ENCODE measurements around the gene STPG3.
"Not testable (repeated sequence)": the region's sequence is repeated elsewhere in the genome, so short reads cannot be mapped to it uniquely, and the experiment has no call there.

The STPG3 gene

DNA sequence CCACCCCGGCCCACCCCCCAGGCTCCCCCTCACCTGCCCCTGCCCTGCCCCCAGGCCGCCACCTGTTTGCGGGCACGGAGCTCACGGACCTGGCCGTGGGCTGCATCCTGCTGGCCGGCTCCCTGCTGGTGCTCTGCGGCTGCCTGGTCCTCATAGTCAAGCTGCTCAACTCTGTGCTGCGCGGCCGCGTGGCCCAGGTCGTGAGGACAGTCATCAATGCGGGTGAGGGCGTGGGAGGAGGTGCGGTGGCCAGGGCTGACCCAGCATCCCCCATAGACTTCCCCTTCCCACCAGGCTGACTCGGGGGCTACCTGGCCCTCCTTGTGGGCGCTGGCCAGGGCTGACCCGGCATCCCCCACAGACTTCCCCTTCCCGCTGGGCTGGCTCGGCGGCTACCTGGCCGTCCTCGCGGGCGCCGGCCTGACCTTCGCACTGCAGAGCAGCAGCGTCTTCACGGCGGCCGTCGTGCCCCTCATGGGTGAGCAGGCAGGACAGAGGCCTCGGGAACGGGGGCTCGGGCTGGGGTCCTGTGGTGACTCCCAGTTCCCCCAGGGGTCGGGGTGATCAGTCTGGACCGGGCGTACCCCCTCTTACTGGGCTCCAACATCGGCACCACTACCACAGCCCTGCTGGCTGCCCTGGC, 16.9 kb upstream of the STPG3 start:
- no peak for DNase-seq (ENCODE audit: low read depth)

DNA sequence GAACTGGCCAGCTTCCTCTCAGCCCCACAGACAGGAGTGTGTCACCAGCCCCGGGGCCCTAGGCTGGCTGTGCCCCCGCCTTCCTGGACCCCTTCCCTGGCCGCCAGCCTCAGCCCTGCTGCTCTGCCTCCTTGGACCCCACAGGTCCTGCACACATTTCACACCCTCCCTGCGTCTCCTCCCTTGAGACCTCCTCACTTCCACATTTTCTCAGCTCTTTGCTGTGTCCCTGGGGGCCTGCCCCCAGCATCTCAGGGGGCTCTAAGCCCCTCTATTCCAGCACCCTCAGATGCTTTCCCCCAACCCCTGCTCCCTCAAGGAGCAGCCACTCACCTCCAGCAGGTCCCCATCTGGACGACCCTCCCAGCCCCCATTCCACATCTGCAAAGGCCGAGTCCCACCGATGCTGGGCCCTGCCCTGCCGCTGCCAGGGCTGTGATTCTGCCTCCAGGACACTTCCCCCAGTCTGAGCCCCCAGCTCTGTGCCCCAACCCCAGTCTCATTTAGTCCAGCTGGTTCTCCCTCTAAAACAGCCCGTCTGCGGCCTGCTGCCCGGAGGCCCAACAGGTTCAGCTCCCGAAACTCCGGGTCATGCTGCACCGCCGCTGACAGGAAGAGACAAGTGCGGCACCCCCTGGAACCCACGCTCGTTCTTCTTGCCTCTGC, 16.2 kb upstream of the STPG3 start:
- DNase-seq (ENCODE audit: low read depth), result no peak

DNA sequence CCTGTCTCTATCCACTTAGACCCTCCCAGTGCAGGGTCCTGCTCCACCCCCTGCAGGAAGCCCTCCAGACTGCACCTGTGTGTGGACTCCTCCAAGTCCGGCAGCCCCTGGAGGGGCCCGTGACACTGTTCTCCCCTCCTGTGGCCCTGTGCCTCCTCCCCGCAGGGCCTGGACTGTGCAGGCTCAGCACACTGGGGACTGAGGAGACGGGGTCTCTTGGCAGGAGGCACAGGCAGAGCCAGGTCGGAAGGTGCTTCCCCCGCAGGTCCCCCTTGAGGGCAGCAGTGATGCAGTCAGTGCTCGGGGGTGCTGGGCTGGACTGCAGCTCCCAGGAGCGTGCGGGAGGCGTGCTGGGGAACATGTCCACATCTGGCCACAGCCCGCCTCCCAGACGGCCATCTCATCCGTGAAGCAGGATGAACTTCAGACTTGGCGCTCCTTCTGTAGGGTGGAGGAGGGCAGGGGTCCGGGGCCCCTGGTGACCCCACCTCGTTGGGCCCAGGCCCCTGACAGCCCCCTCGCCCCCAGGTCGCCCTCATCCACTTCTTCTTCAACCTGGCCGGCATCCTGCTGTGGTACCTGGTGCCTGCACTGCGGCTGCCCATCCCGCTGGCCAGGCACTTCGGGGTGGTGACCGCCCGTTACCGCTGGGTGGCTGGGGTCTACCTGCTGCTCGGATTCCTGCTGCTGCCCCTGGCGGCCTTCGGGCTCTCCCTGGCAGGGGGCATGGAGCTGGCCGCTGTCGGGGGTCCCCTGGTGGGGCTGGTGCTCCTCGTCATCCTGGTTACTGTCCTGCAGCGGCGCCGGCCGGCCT, 15.5 kb upstream of the STPG3 start:
- no peak for DNase-seq (ENCODE audit: low read depth)

DNA sequence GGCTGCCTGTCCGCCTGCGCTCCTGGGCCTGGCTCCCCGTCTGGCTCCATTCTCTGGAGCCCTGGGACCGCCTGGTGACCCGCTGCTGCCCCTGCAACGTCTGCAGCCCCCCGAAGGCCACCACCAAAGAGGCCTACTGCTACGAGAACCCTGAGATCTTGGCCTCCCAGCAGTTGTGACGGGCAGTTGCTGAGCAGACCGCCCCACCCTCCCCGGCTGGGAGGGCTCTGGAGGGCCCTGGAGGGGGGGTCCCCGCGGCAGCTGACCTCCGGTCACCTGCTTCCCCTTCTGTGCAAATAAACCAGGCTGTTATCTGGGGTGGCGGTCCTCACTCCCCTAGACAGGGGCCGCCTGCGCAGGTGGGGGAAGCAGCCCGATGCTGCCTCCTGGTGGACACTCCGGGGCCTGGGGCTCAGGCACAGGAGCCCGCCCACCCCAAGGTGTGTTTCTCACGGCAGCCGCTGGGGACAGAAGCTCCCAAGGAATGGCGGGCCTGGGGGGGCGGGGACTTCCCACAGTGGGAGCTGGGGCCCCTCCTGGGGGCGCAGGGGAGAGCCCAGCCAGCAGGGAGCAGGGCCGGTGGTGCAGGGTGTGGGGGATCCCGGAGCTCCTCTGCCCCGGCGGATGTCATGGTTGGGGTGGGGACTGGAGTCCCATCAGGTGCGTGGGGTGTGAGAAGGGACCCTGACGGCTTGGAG, 14.7 kb upstream of the STPG3 start:
- peak; percentile 90 for DNase-seq (ENCODE audit: low read depth)

- DNase-seq (ENCODE audit: low read depth), result no peak
Measured at GRCh38 chr9:137236936-137237421, 14.1 kb upstream of the STPG3 start.

- no peak for DNase-seq (ENCODE audit: low read depth)
Measured at GRCh38 chr9:137237759-137238726, 13.0 kb upstream of the STPG3 start.

DNA sequence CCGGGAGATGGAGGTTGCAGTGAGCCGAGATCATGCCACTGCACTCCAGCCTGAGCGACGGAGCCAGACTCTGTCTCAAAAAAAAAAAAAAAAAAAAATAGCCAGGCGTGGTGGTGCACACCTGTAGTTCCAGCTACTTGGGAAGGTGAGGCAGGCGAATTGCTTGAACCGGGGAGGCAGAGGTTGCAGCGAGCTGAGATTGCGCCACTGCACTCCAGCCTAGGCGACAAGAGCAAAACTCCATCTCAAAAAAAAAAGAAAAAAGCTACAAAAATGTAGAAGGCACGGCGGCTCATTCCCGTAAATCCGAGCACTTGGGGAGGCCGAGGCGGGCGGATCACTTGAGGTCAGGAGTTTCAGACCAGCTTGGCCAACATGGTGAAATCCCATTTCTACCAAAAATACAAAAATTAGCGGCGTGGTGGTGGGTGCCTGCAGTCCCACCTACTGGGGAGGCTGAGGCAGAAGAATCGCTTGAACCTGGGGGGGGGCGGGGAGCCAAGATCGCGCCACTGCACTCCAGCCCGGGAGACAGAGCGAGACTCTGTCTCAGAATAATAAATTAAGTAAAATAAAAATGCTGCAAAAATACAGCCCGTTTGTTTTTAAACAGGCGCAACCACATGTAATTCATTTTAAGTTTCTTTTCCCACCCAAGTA, 11.4 kb upstream of the STPG3 start:
- not testable (repeated sequence) for DNase-seq (ENCODE audit: low read depth)

- peak; percentile 69 for DNase-seq (ENCODE audit: low read depth)
Measured at GRCh38 chr9:137240318-137240840, 10.7 kb upstream of the STPG3 start.

GRCh38 chr9:137240841-137241489, 10.1 kb upstream of the STPG3 start, which contains the start of gene TUBB4B:
Gene TUBB4B (plus strand): TSS chr9:137241287. CDS start chr9:137241361, 74 bp downstream.
- peak; percentile 97 for DNase-seq (ENCODE audit: low read depth)

DNA sequence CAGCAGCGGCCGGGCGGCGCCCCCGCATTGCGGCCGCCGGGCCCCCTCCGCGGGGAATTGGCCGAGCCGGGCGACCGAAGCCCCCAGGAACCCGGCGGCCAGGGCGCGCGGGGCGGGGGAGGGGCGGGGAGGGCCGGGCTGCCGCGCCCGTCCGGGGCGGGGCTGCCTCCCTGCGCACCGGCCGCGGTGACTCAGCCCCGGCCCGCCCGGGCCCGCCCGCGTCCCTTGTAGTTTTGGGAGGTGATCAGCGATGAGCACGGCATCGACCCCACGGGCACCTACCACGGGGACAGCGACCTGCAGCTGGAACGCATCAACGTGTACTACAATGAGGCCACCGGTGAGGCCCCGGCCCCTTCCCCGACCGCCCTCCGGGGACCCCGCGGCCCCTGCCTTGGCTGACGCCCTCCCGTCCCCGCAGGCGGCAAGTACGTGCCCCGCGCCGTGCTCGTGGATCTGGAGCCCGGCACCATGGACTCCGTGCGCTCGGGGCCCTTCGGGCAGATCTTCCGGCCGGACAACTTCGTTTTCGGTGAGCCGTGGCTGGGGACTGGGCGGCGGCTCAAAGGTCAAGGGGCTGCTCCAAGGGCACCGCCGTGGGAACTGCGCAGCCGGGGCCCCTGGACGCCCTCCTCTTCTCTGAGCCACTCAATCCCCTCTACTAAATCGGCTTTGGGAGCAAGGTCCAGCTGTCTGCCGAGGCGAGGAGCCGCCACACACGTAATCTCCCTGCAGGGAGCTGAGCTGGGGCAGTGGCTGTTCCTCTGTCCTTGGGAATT, 9.4 kb upstream of the STPG3 start:
- peak; percentile 65 for DNase-seq (ENCODE audit: low read depth)

DNA sequence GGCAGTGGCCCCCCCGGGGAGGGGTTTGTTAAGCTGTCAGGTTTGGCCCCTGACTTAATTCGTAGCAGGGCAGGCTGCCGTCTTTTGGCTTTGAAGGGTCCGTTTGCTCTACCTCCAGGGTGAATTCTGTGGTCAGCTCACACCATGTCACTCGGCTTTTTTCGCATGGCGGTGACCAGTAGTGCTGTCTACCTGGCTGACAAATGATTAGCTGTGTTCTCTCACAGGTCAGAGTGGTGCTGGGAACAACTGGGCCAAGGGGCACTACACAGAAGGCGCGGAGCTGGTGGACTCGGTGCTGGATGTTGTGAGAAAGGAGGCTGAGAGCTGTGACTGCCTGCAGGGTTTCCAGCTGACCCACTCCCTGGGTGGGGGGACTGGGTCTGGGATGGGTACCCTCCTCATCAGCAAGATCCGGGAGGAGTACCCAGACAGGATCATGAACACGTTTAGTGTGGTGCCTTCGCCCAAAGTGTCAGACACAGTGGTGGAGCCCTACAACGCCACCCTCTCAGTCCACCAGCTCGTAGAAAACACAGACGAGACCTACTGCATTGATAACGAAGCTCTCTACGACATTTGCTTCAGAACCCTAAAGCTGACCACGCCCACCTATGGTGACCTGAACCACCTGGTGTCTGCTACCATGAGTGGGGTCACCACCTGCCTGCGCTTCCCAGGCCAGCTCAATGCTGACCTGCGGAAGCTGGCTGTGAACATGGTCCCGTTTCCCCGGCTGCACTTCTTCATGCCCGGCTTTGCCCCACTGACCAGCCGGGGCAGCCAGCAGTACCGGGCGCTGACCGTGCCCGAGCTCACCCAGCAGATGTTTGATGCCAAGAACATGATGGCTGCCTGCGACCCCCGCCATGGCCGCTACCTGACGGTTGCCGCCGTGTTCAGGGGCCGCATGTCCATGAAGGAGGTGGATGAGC, 8.6 kb upstream of the STPG3 start:
- no peak for DNase-seq (ENCODE audit: low read depth)

DNA sequence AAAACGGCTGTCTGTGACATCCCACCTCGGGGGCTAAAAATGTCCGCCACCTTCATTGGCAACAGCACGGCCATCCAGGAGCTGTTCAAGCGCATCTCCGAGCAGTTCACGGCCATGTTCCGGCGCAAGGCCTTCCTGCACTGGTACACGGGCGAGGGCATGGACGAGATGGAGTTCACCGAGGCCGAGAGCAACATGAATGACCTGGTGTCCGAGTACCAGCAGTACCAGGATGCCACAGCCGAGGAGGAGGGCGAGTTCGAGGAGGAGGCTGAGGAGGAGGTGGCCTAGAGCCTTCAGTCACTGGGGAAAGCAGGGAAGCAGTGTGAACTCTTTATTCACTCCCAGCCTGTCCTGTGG, 7.8 kb upstream of the STPG3 start:
- DNase-seq (ENCODE audit: low read depth), result not testable (repeated sequence)

DNA sequence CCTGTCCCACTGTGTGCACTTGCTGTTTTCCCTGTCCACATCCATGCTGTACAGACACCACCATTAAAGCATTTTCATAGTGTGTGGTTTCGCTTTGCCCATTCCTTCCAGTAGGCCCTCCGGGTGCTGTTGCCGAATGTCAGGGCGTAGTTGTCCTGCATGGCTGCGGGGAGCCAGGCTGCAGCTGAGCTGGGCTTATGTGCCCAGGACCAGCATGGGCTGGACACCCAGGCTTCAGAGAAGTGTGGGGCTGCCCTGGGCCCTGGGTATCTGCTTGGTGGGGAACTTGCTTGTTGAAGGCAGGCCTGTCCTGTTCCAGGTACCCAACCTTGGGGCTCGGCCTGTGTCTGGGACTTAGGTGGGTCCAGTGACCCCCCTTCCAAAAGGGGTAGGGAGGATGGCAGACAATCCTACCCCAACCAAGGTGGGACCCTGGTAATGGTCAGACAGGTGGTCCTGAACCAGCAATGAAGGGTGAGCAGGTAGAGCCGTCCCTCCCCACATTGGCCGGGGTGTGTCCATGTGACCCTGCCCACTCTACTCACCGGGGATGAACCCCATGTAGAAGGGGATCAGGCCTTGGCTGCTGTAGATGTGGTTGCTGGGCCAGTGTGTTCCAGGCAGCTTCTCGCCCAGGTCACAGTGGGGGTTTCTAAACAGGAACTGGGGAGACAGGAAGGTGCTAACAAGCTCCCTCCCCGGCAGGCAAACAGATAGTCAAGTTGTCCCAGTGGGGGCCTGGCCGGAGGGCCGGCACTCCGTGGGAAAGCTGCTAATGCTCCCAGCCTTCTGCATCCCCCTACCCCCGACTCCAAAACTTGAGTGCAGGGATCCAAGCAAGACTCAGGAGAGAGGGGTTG, 7.2 kb upstream of the STPG3 start:
- DNase-seq (ENCODE audit: low read depth), result no peak

DNA sequence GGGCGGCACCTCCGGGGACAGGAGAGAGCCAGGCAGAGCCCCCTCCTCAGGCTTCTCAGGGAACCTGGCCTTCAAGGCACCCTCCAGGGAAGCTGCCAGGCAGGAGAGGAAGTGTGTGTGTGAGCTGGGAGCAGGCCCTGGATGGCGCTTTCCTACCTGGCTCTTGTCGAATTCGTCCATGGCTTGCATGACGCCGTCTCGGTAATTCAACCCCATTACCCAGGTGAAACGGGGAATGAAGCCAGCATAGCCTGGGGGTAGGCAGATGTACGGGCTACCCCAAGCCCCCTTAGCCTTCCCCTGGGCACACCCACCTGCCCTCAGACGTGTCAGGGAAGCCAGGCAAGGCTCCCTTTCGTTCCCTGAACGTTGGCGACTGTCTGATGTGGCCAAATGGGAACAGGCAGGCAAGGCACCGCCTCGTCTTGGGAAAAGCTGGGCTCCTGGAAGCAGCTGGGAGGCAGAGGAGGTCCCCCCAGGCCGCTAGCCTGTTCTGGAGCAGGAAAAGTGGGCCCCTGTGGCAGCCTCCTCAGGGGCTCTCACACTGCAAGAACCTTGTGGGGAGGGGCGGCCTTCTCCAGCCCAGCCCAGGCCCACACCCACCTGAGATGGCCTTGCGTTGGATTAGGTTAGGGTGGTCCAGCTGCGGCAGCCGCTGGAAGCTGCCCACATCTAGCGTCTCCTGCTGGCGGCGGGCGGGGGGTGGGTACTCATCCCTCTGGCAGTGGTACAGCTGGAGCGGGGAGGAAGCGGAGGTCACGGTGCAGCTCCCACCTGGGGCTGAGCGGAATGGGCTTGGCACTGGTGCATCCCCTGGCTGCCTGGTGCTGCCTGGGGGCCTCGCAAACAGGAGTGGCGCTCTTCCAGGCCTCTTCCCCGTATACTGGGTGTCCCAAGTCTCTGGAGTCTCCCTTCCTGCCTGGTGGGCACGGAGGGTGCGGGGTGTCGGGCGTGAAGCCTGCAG, 6.3 kb upstream of the STPG3 start:
- DNase-seq (ENCODE audit: low read depth), result no peak
